HEK293 (cell line): ENCODE results near the gene RBMS1.

Experiments used
- BCL11B ChIP-seq: fragments of 450-650 bp; formaldehyde crosslinking; IDR thresholded peaks from 2 replicates; pipeline ENCODE4 v1.5.1; 2016; ENCODE audit warnings: low read depth, missing biosample characterization, missing genetic modification characterization
- EGR2 ChIP-seq: fragments of 450-650 bp; formaldehyde crosslinking; IDR thresholded peaks from 2 replicates; pipeline ENCODE4 v1.5.1; 2016; ENCODE audit warnings: low read depth, missing biosample characterization, missing genetic modification characterization
- GLIS1 ChIP-seq: fragments of 450-650 bp; formaldehyde crosslinking; IDR thresholded peaks from 2 replicates; pipeline ENCODE4 v1.5.1; 2016; ENCODE audit warnings: missing biosample characterization, missing genetic modification characterization
- SALL2 ChIP-seq: fragments of 450-650 bp; formaldehyde crosslinking; IDR thresholded peaks from 2 replicates; pipeline ENCODE4 v1.5.0; 2017; ENCODE audit warnings: missing biosample characterization, mild to moderate bottlenecking, missing genetic modification characterization, borderline replicate concordance
- SCRT1 ChIP-seq: fragments of 450-650 bp; formaldehyde crosslinking; IDR thresholded peaks from 2 replicates; pipeline ENCODE4 v1.5.1; 2016; ENCODE audit warnings: missing biosample characterization, missing genetic modification characterization, borderline replicate concordance
- SETDB1 ChIP-seq: IDR thresholded peaks from one replicate; pipeline ENCODE4 v1.6.1; 2017; ENCODE audit warnings: mild to moderate bottlenecking, low read length, moderate library complexity, mixed read lengths; ENCODE audit not compliant: insufficient read length
- SP3 ChIP-seq: fragments of 450-650 bp; formaldehyde crosslinking; IDR thresholded peaks from 2 replicates; pipeline ENCODE4 v1.5.1; 2016; ENCODE audit warnings: missing biosample characterization, missing genetic modification characterization
- YY1 ChIP-seq: fragments of 450-650 bp; formaldehyde crosslinking; IDR thresholded peaks from 2 replicates; pipeline ENCODE4 v1.5.1; 2018; ENCODE audit warnings: missing biosample characterization, missing genetic modification characterization
- ZFP69B ChIP-seq: fragments of 450-650 bp; formaldehyde crosslinking; IDR thresholded peaks from 2 replicates; pipeline ENCODE4 v1.5.1; 2016; ENCODE audit warnings: missing biosample characterization, missing genetic modification characterization
- ZNF174 ChIP-seq: fragments of 450-650 bp; formaldehyde crosslinking; IDR thresholded peaks from 2 replicates; pipeline ENCODE4 v1.5.0; 2017; ENCODE audit warnings: missing biosample characterization, mild to moderate bottlenecking, missing genetic modification characterization
- ZNF202 ChIP-seq: fragments of 450-650 bp; formaldehyde crosslinking; IDR thresholded peaks from 2 replicates; pipeline ENCODE4 v1.5.1; 2016; ENCODE audit warnings: missing biosample characterization, missing genetic modification characterization, borderline replicate concordance
- ZNF221 ChIP-seq: fragments of 450-650 bp; formaldehyde crosslinking; IDR thresholded peaks from 2 replicates; pipeline ENCODE4 v1.5.1; 2017; ENCODE audit warnings: missing biosample characterization, missing genetic modification characterization, borderline replicate concordance
- ZNF248 ChIP-seq: fragments of 450-650 bp; formaldehyde crosslinking; IDR thresholded peaks from 2 replicates; pipeline ENCODE4 v1.5.1; 2017; ENCODE audit warnings: missing biosample characterization, missing genetic modification characterization
- ZNF266 ChIP-seq: fragments of 450-650 bp; formaldehyde crosslinking; IDR thresholded peaks from 2 replicates; pipeline ENCODE4 v1.5.1; 2016; ENCODE audit warnings: missing biosample characterization, missing genetic modification characterization, low read depth
- ZNF311 ChIP-seq: fragments of 450-650 bp; formaldehyde crosslinking; IDR thresholded peaks from 2 replicates; pipeline ENCODE4 v1.5.1; 2017; ENCODE audit warnings: missing biosample characterization, missing genetic modification characterization, borderline replicate concordance
- ZNF341 ChIP-seq: fragments of 450-650 bp; formaldehyde crosslinking; IDR thresholded peaks from 2 replicates; pipeline ENCODE4; 2016; ENCODE audit warnings: low read depth, missing biosample characterization, missing genetic modification characterization
- ZNF366 ChIP-seq: fragments of 450-650 bp; formaldehyde crosslinking; conservative IDR thresholded peaks from 2 replicates; pipeline ENCODE4 v1.5.1; 2016; ENCODE audit warnings: missing biosample characterization, missing genetic modification characterization
- ZNF391 ChIP-seq: fragments of 450-650 bp; formaldehyde crosslinking; IDR thresholded peaks from 2 replicates; pipeline ENCODE4 v1.5.1; 2016; ENCODE audit warnings: low read depth, missing biosample characterization, missing genetic modification characterization, borderline replicate concordance
- ZNF416 ChIP-seq: fragments of 450-650 bp; formaldehyde crosslinking; IDR thresholded peaks from 2 replicates; pipeline ENCODE4 v1.5.1; 2016; ENCODE audit warnings: missing biosample characterization, missing genetic modification characterization
- ZNF521 ChIP-seq: fragments of 450-650 bp; formaldehyde crosslinking; IDR thresholded peaks from 2 replicates; pipeline ENCODE4 v1.5.1; 2017; ENCODE audit warnings: missing biosample characterization, mild to moderate bottlenecking, missing genetic modification characterization
- ZNF548 ChIP-seq: fragments of 450-650 bp; formaldehyde crosslinking; IDR thresholded peaks from 2 replicates; pipeline ENCODE4 v1.5.1; 2016; ENCODE audit warnings: missing biosample characterization, missing genetic modification characterization
- ZNF560 ChIP-seq: fragments of 450-650 bp; formaldehyde crosslinking; IDR thresholded peaks from 2 replicates; pipeline ENCODE4 v1.5.1; 2017; ENCODE audit warnings: missing biosample characterization, missing genetic modification characterization, borderline replicate concordance
- ZNF621 ChIP-seq: fragments of 450-650 bp; formaldehyde crosslinking; IDR thresholded peaks from 2 replicates; pipeline ENCODE4 v1.5.1; 2017; ENCODE audit warnings: missing biosample characterization, missing genetic modification characterization
- ZNF654 ChIP-seq: fragments of 450-650 bp; formaldehyde crosslinking; IDR thresholded peaks from 2 replicates; pipeline ENCODE4 v1.5.1; 2016; ENCODE audit warnings: low read depth, missing biosample characterization, missing genetic modification characterization
- ZNF664 ChIP-seq: fragments of 450-650 bp; formaldehyde crosslinking; IDR thresholded peaks from 2 replicates; pipeline ENCODE4 v1.5.1; 2016; ENCODE audit warnings: missing biosample characterization, missing genetic modification characterization
- ZNF701 ChIP-seq: fragments of 450-650 bp; formaldehyde crosslinking; IDR thresholded peaks from 2 replicates; pipeline ENCODE4 v1.5.1; 2016; ENCODE audit warnings: missing biosample characterization, missing genetic modification characterization
- ZNF76 ChIP-seq: fragments of 450-650 bp; formaldehyde crosslinking; IDR thresholded peaks from 2 replicates; pipeline ENCODE4; 2016; ENCODE audit warnings: low read depth, missing biosample characterization, missing genetic modification characterization, borderline replicate concordance
- ZNF776 ChIP-seq: fragments of 450-650 bp; formaldehyde crosslinking; IDR thresholded peaks from 2 replicates; pipeline ENCODE4 v1.5.0; 2017; ENCODE audit warnings: missing biosample characterization, missing genetic modification characterization, borderline replicate concordance
- ZNF785 ChIP-seq: fragments of 450-650 bp; formaldehyde crosslinking; IDR thresholded peaks from 2 replicates; pipeline ENCODE4 v1.5.1; 2016; ENCODE audit warnings: missing biosample characterization, missing genetic modification characterization
- ZNF830 ChIP-seq: fragments of 450-650 bp; IDR thresholded peaks from 2 replicates; pipeline ENCODE4 v1.5.0; 2018; ENCODE audit warnings: missing biosample characterization, missing genetic modification characterization, low read depth, mild to moderate bottlenecking, moderate library complexity
- TF ChIP-seq, protein P1 (sequence below): fragments of 450-650 bp; formaldehyde crosslinking; IDR thresholded peaks from 2 replicates; pipeline ENCODE4 v1.5.1; 2017; ENCODE audit warnings: missing biosample characterization, missing genetic modification characterization
- TF ChIP-seq, protein P2 (sequence below): fragments of 450-650 bp; formaldehyde crosslinking; IDR thresholded peaks from 2 replicates; pipeline ENCODE4 v1.5.1; 2016; ENCODE audit warnings: missing biosample characterization, missing genetic modification characterization, low read depth
- TF ChIP-seq, protein P3 (sequence below): sonication (generic); formaldehyde crosslinking; IDR thresholded peaks from 2 replicates; pipeline ENCODE4 v1.8.1; 2022; ENCODE audit warnings: mild to moderate bottlenecking, moderate library complexity, missing genetic modification reagents
- TF ChIP-seq, protein P4 (sequence below): fragments of 450-650 bp; formaldehyde crosslinking; IDR thresholded peaks from 2 replicates; pipeline ENCODE4 v1.5.1; 2016; ENCODE audit warnings: missing biosample characterization, missing genetic modification characterization
- TF ChIP-seq, protein P5 (sequence below): fragments of 450-650 bp; formaldehyde crosslinking; IDR thresholded peaks from 2 replicates; pipeline ENCODE4 v1.5.1; 2016; ENCODE audit warnings: missing biosample characterization, missing genetic modification characterization

The RBMS1 gene

DNA sequence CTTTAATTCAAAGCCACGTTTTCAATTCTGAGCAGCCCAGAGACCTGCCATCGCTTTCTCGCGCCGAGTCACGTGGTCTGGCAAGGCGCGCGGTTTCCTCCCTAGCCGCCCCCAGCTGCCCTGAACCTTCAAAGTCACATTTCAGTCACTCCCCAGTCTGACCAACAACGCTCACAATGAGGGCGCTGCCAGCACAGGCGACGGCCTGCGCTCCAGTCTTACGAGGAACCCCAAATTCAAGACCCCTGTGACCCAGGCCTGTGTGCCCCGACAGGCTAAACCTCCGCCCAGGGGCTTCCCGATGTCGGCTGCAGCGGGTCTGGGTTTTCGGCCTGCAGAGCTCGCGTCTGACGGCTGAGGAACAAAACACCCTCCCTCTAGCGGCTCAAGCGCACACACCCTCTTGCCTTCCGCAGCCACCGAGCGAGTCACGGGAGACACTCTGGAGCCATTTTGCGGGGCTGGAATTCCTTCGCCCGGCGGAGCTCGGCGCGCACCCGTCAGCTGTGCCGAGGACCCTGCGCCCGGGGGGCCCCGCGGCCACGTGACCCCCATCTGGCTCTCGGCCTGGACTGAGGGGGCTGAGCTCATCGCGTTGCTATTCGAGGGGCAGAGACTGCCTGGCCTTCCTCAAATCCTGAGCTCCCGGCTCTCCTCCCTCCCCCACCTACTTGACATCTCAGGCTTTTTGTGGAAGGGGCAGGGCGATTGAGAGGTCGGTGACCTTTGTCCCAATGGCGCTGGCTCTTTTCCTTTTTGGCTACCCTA is 223.6 kb downstream of the RBMS1 start (continued):
- TF ChIP-seq ZNF311 (tag by site-specific recombination) (no peak), ZNF266 (tag by site-specific recombination) (no peak), ZNF174 (tag by site-specific recombination) (no peak), ZNF202 (tag by site-specific recombination) (no peak), ZNF776 (tag by site-specific recombination) (no peak), ZNF391 (tag by site-specific recombination) (no peak), YY1 (tag by site-specific recombination) (peak; percentile 70), ZNF521 (tag by site-specific recombination) (no peak), SP3 (tag by site-specific recombination) (no peak), ZFP69B (tag by site-specific recombination) (peak; percentile 49; the same call in 1 of the 2 replicates), ZNF548 (tag by site-specific recombination) (no peak), ZNF621 (tag by site-specific recombination) (no peak), GLIS1 (tag by site-specific recombination) (peak; percentile 92), BCL11B (tag by site-specific recombination) (peak; percentile 78), ZNF248 (no peak), SALL2 (tag by site-specific recombination) (no peak), ZNF654 (tag by site-specific recombination) (no peak), SCRT1 (tag by site-specific recombination) (no peak), ZNF560 (tag by site-specific recombination) (no peak), ZNF366 (tag by site-specific recombination) (0 out of 2 replicates have a peak, but pooled peaks have one; percentile 28), SETDB1 (peak; percentile 57), ZNF785 (tag by site-specific recombination) (0 out of 2 replicates have a peak, but pooled peaks have one; percentile 16), ZNF221 (no peak), ZNF416 (tag by site-specific recombination) (no peak), ZNF76 (tag by site-specific recombination) (0 out of 2 replicates have a peak, but pooled peaks have one; percentile 18), ZNF341 (tag by site-specific recombination) (peak; percentile 87), ZNF701 (tag by site-specific recombination) (no peak), ZNF664 (tag by site-specific recombination) (no peak), ZNF830 (no peak), EGR2 (0 out of 2 replicates have a peak, but pooled peaks have one; percentile 10)
- TF ChIP-seq, protein P1, sequence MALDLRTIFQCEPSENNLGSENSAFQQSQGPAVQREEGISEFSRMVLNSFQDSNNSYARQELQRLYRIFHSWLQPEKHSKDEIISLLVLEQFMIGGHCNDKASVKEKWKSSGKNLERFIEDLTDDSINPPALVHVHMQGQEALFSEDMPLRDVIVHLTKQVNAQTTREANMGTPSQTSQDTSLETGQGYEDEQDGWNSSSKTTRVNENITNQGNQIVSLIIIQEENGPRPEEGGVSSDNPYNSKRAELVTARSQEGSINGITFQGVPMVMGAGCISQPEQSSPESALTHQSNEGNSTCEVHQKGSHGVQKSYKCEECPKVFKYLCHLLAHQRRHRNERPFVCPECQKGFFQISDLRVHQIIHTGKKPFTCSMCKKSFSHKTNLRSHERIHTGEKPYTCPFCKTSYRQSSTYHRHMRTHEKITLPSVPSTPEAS (tag by site-specific recombination): peak; percentile 24; the same call in 1 of the 2 replicates
- TF ChIP-seq, protein P2, sequence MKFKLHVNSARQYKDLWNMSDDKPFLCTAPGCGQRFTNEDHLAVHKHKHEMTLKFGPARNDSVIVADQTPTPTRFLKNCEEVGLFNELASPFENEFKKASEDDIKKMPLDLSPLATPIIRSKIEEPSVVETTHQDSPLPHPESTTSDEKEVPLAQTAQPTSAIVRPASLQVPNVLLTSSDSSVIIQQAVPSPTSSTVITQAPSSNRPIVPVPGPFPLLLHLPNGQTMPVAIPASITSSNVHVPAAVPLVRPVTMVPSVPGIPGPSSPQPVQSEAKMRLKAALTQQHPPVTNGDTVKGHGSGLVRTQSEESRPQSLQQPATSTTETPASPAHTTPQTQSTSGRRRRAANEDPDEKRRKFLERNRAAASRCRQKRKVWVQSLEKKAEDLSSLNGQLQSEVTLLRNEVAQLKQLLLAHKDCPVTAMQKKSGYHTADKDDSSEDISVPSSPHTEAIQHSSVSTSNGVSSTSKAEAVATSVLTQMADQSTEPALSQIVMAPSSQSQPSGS: 0 out of 2 replicates have a peak, but pooled peaks have one; percentile 27
- TF ChIP-seq, protein P3, sequence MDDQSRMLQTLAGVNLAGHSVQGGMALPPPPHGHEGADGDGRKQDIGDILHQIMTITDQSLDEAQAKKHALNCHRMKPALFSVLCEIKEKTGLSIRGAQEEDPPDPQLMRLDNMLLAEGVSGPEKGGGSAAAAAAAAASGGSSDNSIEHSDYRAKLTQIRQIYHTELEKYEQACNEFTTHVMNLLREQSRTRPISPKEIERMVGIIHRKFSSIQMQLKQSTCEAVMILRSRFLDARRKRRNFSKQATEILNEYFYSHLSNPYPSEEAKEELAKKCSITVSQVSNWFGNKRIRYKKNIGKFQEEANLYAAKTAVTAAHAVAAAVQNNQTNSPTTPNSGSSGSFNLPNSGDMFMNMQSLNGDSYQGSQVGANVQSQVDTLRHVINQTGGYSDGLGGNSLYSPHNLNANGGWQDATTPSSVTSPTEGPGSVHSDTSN: 0 out of 2 replicates have a peak, but pooled peaks have one; percentile 41
- TF ChIP-seq, protein P4, sequence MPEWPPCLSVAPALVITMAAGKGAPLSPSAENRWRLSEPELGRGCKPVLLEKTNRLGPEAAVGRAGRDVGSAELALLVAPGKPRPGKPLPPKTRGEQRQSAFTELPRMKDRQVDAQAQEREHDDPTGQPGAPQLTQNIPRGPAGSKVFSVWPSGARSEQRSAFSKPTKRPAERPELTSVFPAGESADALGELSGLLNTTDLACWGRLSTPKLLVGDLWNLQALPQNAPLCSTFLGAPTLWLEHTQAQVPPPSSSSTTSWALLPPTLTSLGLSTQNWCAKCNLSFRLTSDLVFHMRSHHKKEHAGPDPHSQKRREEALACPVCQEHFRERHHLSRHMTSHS (tag by site-specific recombination): no peak
- TF ChIP-seq, protein P5, sequence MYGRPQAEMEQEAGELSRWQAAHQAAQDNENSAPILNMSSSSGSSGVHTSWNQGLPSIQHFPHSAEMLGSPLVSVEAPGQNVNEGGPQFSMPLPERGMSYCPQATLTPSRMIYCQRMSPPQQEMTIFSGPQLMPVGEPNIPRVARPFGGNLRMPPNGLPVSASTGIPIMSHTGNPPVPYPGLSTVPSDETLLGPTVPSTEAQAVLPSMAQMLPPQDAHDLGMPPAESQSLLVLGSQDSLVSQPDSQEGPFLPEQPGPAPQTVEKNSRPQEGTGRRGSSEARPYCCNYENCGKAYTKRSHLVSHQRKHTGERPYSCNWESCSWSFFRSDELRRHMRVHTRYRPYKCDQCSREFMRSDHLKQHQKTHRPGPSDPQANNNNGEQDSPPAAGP (tag by site-specific recombination): peak; percentile 62
